ENCODE results near the gene ZNF678. TPM values are rescaled to one million over a fixed set of nuclear protein-coding genes. Genes with fewer than 3 reads are reported as not detected.

ZNF678 gene
- total and polyA plus RNA-seq, 2 of the 8 experiments (the other 6 are each of a cell fraction or from before 2014, with no cell fraction given), result 6.9 to 28.3 TPM

- Histone ChIP-seq H2AK5ac (ENCODE audit: low read depth, low read length) (no peak overlapping the region), H3K27ac (ENCODE audit: low read depth, low read length) (no peak overlapping the region), H3K14ac (ENCODE audit: insufficient read length) (no peak overlapping the region), H3K9ac (replicated peaks in 1 of 4; ENCODE audit: extremely low read depth in 1 of 4, low read depth in 3 of 4, low read length in 3 of 4) (no peak overlapping the region), H2BK20ac (ENCODE audit: low read length) (no peak overlapping the region), H4K8ac (ENCODE audit: extremely low read depth, insufficient read depth, low read length) (no peak overlapping the region), H3K18ac (ENCODE audit: extremely low read depth, low read length) (no peak overlapping the region), H3K4me2 (ENCODE audit: insufficient read depth in 1 of 2, low read depth in 2 of 2, low read length in 2 of 2) (no peak overlapping the region), H2BK15ac (ENCODE audit: low read length) (no peak overlapping the region), H3K56ac (replicated peaks; ENCODE audit: insufficient read length, low read depth, low read length) (no peak overlapping the region), H4K20me1 (replicated peaks in 1 of 2; ENCODE audit: control insufficient read depth in 1 of 2, insufficient read depth in 2 of 2, low read length in 2 of 2) (peaks cover 0 to 2% of the 10 kb centered on the region in 2 experiments), H3K4ac (replicated peaks; ENCODE audit: insufficient read length, low read depth, low read length) (no peak overlapping the region), H3K23ac (ENCODE audit: insufficient read length) (no peak overlapping the region), H3K79me2 (ENCODE audit: control insufficient read depth in 1 of 2, insufficient read depth in 2 of 2, low read length in 2 of 2) (peaks cover 0 to 56% of the 10 kb centered on the region in 2 experiments; a peak in 2 of 4 replicates), H2BK12ac (ENCODE audit: low read depth, low read length) (no peak overlapping the region), H3K27me3 (replicated peaks in 1 of 4; ENCODE audit: control insufficient read depth in 3 of 4, extremely low read depth in 1 of 4, insufficient read depth in 3 of 4, low read length in 3 of 4) (no peaks in the 10 kb centered on the region), H3K79me1 (ENCODE audit: low read depth, low read length) (no peaks in the 10 kb centered on the region; the same call in 1 of the 2 replicates), H3K4me1 (replicated peaks in 1 of 4; ENCODE audit: control insufficient read depth in 3 of 4, insufficient read depth in 4 of 4, low read length in 3 of 4) (peaks cover 0 to 5% (median 2%) of the 10 kb centered on the region in 4 experiments; a peak in 1 of 7 replicates), H2AFZ (ENCODE audit: low read length) (no peak overlapping the region), H4K5ac (ENCODE audit: insufficient read length, low read depth, low read length) (no peak overlapping the region), H3K4me3 (ENCODE audit: extremely low read depth in 1 of 4, insufficient read depth in 2 of 4, low read depth in 3 of 4, low read length in 4 of 4) (no peak overlapping the region), H4K91ac (replicated peaks; ENCODE audit: insufficient read length, low read length) (no peak overlapping the region), H2BK5ac (ENCODE audit: low read depth, low read length) (no peak overlapping the region), H3K23me2 (ENCODE audit: low read depth, low read length) (no peaks in the 10 kb centered on the region), H2BK120ac (replicated peaks; ENCODE audit: low read depth, low read length) (no peak overlapping the region), H3K36me3 (ENCODE audit: control insufficient read depth in 2 of 4, insufficient read depth in 4 of 4, low read length in 3 of 4) (peaks cover 0 to 4% (median 0%) of the 10 kb centered on the region in 4 experiments; a peak in 2 of 8 replicates), H3K9me3 (ENCODE audit: insufficient read depth in 2 of 2, low read depth in 1 of 2, low read length in 1 of 2) (peaks cover 0 to 6% of the 10 kb centered on the region in 2 experiments; a peak in 2 of 4 replicates)
- 92% methylated on average over 3 of the region's 3 CpGs; no CpG with 5 or more reads in 1 of the 2 experiments for WGBS, 2 experiments (ENCODE audit: extremely low coverage in 1 of 2, insufficient coverage in 1 of 2, insufficient read length in 1 of 2, insufficient replicate concordance in 2 of 2, low coverage in 1 of 2, low lambda C conversion rate in 2 of 2, missing lambda C conversion rate in 1 of 2)
- DNase-seq (ENCODE audit: low read depth in 1 of 2, low spot score in 2 of 2) (no peak), FAIRE-seq (no peak)
- ChIA-PET CTCF (ENCODE audit: partially characterized antibody) (no interaction called here), POLR2A (ENCODE audit: partially characterized antibody) (no interaction called here)
- no peak for TF ChIP-seq EP300 (IDR thresholded peaks at IDR 0.05; ENCODE audit: borderline replicate concordance in 1 of 2, low read depth in 2 of 2, low read length in 2 of 2)
- TF ChIP-seq SAP30 (IDR thresholded peaks at IDR 0.05; ENCODE audit: insufficient read depth, insufficient replicate concordance, low read length), result no peak
- TF ChIP-seq PHF8 (conservative IDR thresholded peaks at IDR 0.05; ENCODE audit: low read depth, low read length), result no peak
- TF ChIP-seq GTF2F1 (IDR thresholded peaks at IDR 0.05; ENCODE audit: borderline replicate concordance, low read depth, low read length), result no peak
- TF ChIP-seq KDM4A (IDR thresholded peaks at IDR 0.05; ENCODE audit: low read depth, low read length, severe bottlenecking), result no peak
- TF ChIP-seq TCF12 (IDR thresholded peaks at IDR 0.05; ENCODE audit: low read depth, low read length), result no peak
These were observed 41.1 kb downstream of the ZNF678 start for GRCh38 chr1:227604446-227604845.

Measured in H1 (cell line).